ENCODE results near the gene CCDC18.
"Not testable (repeated sequence)": the region's sequence is repeated elsewhere in the genome, so short reads cannot be mapped to it uniquely, and the experiment has no call there.

Gene CCDC18

DNA sequence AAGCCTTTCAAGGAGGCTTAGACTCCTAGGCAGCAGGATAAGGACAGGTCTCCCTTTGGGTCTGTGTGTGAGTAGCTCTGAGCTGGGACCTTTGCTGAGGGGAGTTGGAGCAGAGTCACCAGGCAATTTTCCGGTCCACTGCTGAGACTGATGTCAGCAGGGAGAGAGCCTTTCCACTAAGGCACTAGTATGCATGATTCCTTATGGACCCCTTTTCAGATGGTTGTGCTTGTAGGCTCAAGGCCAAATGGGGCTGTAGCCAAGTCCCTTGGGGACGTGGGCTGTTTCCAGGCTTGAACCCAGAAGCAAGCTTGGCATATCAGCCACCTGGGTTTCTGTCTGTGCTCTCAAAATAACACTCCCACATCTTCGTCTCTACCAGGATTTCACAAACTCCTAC, 73.0 kb downstream of the CCDC18 start:
- Histone ChIP-seq H3K27ac (no peak overlapping the region), H3K4me3 (no peak overlapping the region)
- TF ChIP-seq CTCF (IDR thresholded peaks at IDR 0.05), result no peak
- DNase-seq (ENCODE audit: low spot score), result no peak

GRCh38 chr1:93255222-93256079, 74.9 kb downstream of the CCDC18 start:
- no peak for TF ChIP-seq CTCF (IDR thresholded peaks at IDR 0.05)
- no peak for DNase-seq (ENCODE audit: low spot score)
- Histone ChIP-seq H3K4me3 (no peak overlapping the region), H3K27ac (no peak overlapping the region)

DNA sequence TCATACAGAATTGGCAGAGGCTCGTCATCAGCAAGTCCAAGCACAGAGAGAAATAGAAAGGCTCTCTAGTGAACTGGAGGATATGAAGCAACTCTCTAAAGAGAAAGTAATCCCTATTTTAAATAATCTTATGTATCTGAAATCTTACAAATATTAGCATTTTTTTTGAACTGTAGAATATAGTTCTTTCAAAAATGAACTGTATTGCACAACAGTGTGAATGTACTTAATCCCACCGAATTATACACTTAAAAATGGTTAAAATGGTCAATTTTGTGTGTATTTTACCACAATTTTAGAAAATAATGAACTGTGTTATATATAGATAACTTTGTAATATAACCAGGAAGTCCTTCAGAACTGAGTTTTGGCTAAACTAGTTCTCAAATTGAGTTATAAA, 75.9 kb downstream of the CCDC18 start:
- Histone ChIP-seq H3K27ac (no peak overlapping the region), H3K4me3 (no peak overlapping the region)
- DNase-seq (ENCODE audit: low spot score), result no peak
- TF ChIP-seq CTCF (IDR thresholded peaks at IDR 0.05), result no peak

- H3K4me3 ChIP-seq, result no peak overlapping the region
- no peak for DNase-seq (ENCODE audit: low spot score)
- TF ChIP-seq CTCF (IDR thresholded peaks at IDR 0.05), result no peak
- no peak overlapping the region for H3K27ac ChIP-seq
Observed at GRCh38 chr1:93257889-93258288, 77.4 kb downstream of the CCDC18 start.

GRCh38 chr1:93260726-93261125, 80.2 kb downstream of the CCDC18 start:
- H3K27ac ChIP-seq; H3K4me3 ChIP-seq; DNase-seq (ENCODE audit: low spot score): not testable (repeated sequence)

GRCh38 chr1:93262645-93263044, 82.1 kb downstream of the CCDC18 start:
- H3K27ac ChIP-seq, result no peak overlapping the region
- DNase-seq (ENCODE audit: low spot score), result no peak
- no peak overlapping the region for H3K4me3 ChIP-seq
- no peak for TF ChIP-seq CTCF (IDR thresholded peaks at IDR 0.05)

DNA sequence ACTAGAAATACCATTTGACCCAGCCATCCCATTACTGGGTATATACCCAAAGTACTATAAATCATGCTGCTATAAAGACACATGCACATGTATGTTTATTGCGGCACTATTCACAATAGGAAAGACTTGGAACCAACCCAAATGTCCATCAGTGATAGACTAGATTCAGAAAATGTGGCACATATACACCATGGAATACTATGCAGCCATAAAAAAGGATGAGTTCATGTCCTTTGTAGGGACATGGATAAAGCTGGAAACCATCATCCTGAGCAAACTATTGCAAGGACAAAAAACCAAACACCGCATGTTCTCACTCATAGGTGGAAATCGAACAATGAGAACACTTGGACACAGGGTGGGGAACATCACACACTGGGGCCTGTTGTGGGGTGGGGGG, 88.4 kb downstream of the CCDC18 start:
- not testable (repeated sequence) for H3K27ac ChIP-seq; H3K4me3 ChIP-seq; DNase-seq (ENCODE audit: low spot score)

DNA sequence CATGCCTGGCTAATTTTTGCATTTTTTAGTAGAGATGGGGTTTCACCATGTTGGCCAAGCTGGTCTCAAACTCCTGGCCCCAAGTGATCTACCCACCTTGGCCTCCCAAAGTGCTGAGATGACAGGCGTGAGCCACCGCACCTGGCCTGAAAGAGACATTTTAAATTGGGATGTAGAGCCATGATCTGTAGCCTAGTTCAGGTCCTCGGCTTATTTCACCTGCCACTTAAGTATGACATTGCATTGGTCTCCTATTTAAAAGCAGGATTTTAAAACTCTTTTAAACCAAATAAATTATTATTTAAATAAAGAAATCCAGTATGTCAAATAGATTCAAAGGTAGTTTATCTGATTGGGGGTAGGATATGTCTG, 94.7 kb downstream of the CCDC18 start:
- not testable (repeated sequence) for H3K4me3 ChIP-seq; H3K27ac ChIP-seq; DNase-seq (ENCODE audit: low spot score)
